ENCODE data around the gene LGI4.

The LGI4 gene

DNA sequence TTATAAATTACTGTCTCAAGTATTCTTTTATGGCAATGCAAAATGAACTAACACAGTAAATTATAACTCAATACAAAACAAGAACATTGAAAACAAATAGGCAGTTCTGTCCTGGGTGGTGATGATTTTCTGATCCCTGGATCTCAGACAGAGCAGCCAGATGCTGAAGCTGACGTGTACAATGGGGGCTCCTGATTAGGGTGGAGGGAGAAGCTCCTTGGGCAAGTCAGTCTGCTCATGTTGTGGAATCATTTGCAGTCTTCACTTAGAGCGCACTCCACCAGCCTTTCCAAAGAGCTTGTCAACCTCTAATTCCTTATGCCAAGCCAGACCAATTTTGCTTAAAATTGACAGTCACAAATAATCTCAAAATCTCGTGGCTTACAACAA is 41.3 kb upstream of the LGI4 start:
- in situ Hi-C loops (cut with MboI; ENCODE audit: low pct_unique_long_range_greater_than_20kb, low sequenced_read_pairs, unreplicated experiment), result no loop called here
- TF ChIP-seq, protein P1, sequence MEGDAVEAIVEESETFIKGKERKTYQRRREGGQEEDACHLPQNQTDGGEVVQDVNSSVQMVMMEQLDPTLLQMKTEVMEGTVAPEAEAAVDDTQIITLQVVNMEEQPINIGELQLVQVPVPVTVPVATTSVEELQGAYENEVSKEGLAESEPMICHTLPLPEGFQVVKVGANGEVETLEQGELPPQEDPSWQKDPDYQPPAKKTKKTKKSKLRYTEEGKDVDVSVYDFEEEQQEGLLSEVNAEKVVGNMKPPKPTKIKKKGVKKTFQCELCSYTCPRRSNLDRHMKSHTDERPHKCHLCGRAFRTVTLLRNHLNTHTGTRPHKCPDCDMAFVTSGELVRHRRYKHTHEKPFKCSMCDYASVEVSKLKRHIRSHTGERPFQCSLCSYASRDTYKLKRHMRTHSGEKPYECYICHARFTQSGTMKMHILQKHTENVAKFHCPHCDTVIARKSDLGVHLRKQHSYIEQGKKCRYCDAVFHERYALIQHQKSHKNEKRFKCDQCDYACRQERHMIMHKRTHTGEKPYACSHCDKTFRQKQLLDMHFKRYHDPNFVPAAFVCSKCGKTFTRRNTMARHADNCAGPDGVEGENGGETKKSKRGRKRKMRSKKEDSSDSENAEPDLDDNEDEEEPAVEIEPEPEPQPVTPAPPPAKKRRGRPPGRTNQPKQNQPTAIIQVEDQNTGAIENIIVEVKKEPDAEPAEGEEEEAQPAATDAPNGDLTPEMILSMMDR (IDR thresholded peaks at IDR 0.05; ENCODE audit: extremely low read depth, insufficient read depth, missing control alignments), result no peak
- DNase-seq (ENCODE audit: low spot score), result no peak

DNA sequence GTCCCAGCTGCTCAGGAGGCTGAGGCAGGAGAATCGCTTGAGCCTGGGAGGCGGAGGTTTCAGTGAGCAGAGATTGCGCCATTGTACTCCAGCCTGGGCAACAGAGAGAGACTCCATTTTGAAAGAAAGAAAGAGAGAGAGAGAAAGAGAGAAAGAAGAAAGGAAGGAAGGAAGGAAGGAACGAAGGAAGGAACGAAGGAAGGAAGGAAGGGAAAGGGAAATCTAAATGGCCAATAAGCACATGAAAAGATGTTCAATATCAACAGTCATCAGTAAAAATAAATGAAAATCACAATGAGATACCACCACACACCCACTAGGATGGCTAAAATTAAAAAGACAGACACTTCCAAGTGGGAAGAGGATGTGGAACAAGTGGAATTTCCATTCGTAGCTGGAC is 39.4 kb upstream of the LGI4 start:
- no peak for DNase-seq (ENCODE audit: low spot score)
- in situ Hi-C loops (cut with MboI; ENCODE audit: low pct_unique_long_range_greater_than_20kb, low sequenced_read_pairs, unreplicated experiment), result no loop called here
- TF ChIP-seq, protein P1 (IDR thresholded peaks at IDR 0.05; ENCODE audit: extremely low read depth, insufficient read depth, missing control alignments), result no peak

DNA sequence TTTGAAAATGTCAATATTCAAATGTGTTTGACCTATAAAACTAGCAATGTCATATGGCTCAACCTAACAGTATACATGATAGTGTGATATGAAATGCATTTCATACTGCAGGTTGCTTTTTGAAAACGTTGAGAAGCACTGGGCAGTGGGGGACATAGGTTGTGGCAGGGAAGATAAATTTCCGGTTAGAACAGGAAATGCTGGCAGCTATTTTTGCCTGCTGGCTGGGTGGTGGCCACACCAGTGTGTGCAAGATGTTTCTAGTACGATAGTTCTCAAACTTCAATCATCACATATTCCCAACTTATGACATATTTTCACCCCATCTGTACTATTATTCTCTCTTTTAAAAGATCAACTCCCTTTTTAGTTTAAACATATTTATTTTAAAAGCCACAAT is 36.9 kb upstream of the LGI4 start:
- TF ChIP-seq, protein P1 (IDR thresholded peaks at IDR 0.05; ENCODE audit: extremely low read depth, insufficient read depth, missing control alignments), result no peak
- in situ Hi-C loops (cut with MboI; ENCODE audit: low pct_unique_long_range_greater_than_20kb, low sequenced_read_pairs, unreplicated experiment), result no loop called here

DNA sequence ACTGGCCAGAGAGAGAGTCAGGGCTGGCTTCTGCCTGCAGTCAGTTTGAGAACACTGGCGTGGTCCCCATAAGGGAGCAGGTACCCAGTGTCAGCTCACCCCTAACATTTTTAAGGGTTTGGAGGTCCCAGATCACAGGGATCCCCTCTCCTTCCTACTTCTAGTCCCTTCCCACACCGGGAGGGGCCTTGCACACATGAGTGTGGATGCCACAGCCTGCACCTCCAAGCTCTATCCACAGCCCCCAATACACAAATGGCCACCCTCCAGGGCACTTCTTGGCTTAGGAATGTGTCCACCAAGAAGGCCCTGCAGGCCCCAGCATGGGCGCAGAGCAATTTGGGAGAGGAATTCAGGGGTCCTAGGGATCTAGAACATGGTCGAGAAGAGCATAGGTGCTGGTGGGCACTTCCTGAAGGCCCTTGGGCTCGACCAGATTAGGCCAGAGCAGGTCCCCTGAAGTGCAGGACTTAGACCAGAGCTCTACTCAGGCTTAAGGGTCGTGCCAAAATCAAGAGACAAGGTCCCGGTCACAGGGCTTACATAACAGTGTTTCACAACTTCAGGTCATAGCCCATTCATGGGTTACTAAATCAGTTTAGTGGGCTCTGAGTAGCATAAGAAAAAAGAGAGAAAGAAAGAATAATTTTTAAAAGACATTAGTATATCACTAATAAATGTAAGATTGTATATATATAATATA is 35.7 kb upstream of the LGI4 start:
- TF ChIP-seq, protein P1 (IDR thresholded peaks at IDR 0.05; ENCODE audit: extremely low read depth, insufficient read depth, missing control alignments), result no peak
- in situ Hi-C loops (cut with MboI; ENCODE audit: low pct_unique_long_range_greater_than_20kb, low sequenced_read_pairs, unreplicated experiment), result no loop called here

More for the DNA sequence above, 36.9 kb upstream of the LGI4 start:
- no peak for DNase-seq (ENCODE audit: low spot score)

DNA sequence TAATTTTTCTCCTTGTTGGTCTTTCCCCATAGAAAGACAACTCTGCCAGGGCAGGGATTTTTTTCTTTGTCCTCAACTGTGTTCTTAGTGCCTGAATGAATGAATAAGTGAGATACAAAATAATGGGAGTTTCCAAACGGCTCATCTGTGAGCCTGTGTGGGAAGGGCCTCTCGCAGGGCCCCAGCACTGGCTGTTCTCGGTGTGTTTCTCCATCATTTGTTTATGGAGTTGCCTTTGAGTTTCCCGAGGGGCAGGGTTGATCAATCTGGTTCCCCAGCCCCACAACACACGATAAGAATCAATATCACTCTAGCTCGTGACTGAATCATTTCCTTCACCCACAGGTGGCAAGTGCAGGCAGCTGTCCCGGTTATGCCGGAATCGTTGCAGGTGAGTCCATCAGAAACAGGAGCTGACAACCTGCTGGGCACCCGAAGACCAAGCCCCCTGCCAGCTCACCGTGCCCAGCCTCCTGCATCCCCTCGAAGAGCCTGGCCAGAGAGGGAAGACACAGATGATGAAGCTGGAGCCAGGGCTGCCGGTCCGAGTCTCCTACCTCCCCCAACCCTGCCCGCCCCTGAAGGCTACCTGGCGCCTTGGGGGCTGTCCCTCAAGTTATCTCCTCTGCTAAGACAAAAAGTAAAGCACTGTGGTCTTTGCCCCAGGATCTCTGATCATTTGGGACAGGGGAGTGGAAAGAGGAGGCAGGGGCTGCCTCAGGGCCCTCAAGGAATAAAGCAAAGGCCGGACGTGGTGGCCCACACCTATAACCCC is 34.5 kb upstream of the LGI4 start:
- DNase-seq (ENCODE audit: low spot score), result no peak
- TF ChIP-seq, protein P1 (IDR thresholded peaks at IDR 0.05; ENCODE audit: extremely low read depth, insufficient read depth, missing control alignments), result no peak
- in situ Hi-C loops (cut with MboI; ENCODE audit: low pct_unique_long_range_greater_than_20kb, low sequenced_read_pairs, unreplicated experiment), result no loop called here

More for the DNA sequence above, 35.7 kb upstream of the LGI4 start:
- no peak for DNase-seq (ENCODE audit: low spot score)

DNA sequence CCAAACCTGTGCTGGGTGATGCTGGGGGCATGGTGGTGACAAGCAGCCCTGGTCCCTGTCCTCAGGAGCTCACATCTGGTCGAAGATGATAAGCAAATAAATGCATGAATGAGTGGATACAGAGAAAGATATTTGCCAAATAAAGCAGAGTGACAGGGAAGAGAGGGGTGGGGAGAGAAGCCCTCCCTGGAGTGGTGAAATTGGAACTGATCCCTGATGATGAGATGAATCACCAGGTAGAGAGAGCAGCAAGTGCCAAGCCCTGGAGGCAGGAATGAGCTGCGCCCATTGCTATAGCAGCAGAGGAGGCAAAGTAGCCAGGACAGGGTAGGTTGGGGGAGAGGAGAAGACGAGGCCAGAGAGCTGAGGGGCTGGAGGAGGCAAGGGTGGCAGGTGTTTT is 33.3 kb upstream of the LGI4 start:
- TF ChIP-seq, protein P1 (IDR thresholded peaks at IDR 0.05; ENCODE audit: extremely low read depth, insufficient read depth, missing control alignments), result no peak
- in situ Hi-C loops (cut with MboI; ENCODE audit: low pct_unique_long_range_greater_than_20kb, low sequenced_read_pairs, unreplicated experiment), result no loop called here
- DNase-seq (ENCODE audit: low spot score), result no peak
